GM19025 (cell line): ENCODE results near the gene ALDH1L1.
"Not testable (repeated sequence)": the region's sequence is repeated elsewhere in the genome, so short reads cannot be mapped to it uniquely, and the experiment has no call there.

Experiments
- ATAC-seq: cut with Tn5 transposase; IDR thresholded peaks from one replicate; pipeline ENCODE4 v1.9.1; 2021; ENCODE audit warnings: mild to moderate bottlenecking, low read depth, moderate library complexity; ENCODE audit not compliant: unreplicated experiment

The ALDH1L1 gene

GRCh38 chr3:126108676-126109050, 71.7 kb downstream of the ALDH1L1 start:
- no peak for ATAC-seq

- no peak for ATAC-seq
Measured at GRCh38 chr3:126107957-126108675, 72.3 kb downstream of the ALDH1L1 start.

- no peak for ATAC-seq
Measured at GRCh38 chr3:126107203-126107939, 73.0 kb downstream of the ALDH1L1 start.

GRCh38 chr3:126106336-126107202, 73.8 kb downstream of the ALDH1L1 start:
- no peak for ATAC-seq

DNA sequence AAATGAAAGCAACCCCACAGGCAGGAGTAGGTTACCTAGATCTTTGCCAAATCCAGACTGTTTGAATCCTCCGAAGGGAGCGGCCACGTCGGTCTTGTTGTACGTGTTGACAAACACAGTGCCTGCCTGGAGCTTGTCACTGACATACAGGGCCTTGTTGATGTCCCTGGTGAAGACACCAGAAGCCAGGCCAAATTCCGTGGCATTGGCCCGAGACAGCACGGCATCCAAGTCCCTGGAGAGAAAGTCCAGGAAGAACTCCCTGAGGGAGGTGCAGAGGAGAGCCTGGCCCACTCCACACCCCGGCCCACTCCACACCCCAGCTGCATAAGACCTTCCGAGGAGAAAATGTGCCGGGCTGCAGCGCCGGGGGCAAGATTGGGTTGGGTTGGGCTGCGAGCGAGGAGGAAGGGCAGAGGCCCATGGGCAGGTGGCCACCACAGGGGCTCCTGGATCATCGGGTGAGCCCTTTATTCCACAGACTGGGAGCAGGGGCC, 74.6 kb downstream of the ALDH1L1 start:
- ATAC-seq = no peak

DNA sequence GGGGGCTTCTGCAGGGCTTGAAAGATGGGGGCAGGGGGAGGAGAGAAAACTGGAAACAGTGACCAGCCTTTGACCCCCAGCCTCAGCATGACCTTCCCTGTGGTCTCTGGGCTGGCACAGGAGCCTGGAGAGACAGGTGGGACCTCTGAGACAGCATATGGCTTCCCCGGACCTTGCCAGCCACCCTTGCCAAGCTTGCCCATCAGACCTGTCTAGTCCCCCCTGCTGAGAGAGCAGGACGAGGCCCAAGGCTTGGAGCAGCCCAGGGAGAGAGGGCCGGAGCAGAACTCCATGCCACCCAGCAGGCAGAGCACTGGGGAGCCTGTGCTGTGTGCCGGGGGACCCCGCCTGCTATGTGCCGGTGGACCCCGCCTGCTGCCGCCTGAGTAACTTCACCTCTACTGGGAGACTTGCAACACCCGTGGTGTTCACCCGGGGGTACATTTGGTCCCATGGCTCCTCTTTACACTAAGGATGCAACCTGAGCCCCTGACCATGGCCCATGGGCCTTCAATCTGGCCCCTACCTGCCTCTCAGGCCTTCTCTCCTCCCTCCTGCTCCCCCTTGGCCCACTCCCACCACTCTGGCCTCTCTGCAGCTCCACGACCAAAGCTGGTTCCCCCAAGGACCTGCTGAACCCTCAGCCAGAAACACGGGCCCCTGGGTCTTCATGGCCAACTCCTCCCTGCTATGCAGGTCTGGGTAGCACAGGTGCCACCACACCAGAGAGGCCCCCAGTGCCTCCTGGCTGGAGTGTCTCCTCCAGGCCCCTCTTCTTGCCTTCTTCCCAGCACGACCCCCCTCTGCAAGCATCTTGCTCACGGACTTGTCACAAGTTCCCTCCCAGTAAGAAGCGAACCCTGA, 75.4 kb downstream of the ALDH1L1 start:
- ATAC-seq = no peak

DNA sequence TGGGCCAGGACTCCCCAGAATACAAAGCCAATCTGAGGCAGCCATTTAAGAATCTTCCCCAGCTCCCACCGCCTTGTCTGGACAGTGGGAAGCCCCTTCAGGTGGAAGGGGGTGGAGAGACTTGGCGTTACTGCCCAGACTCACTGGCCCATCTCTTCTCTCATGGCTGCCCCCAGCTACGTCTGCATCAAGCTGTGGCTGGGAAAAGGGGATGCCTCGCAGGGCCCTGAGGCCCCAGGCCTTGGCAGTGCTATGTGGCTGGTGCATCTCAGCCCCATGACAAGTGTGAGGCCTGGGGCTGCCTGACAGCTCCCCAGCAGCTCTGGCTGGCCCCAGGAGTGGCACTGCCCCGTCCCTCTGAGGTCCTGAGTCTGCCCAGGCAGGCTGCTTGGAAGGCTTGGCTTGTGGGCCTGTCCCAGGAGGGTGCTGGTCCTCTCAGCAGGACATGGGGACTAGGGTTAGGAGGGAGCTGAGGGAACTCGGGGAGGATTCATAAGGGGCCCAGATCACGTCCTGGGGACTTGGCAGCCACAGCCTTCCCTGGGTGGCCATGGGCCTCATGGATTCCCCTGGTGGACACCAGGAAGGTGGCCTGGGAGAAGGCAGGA, 76.3 kb downstream of the ALDH1L1 start:
- ATAC-seq = no peak

- ATAC-seq = no peak
Measured at GRCh38 chr3:126103121-126104027, 77.0 kb downstream of the ALDH1L1 start.

- no peak for ATAC-seq
Measured at GRCh38 chr3:126102530-126102951, 77.8 kb downstream of the ALDH1L1 start.

GRCh38 chr3:126102011-126102410, 78.4 kb downstream of the ALDH1L1 start:
- no peak for ATAC-seq

GRCh38 chr3:126101521-126101982, 78.8 kb downstream of the ALDH1L1 start:
- no peak for ATAC-seq

- no peak for ATAC-seq
Measured at GRCh38 chr3:126100634-126101301, 79.6 kb downstream of the ALDH1L1 start.

- ATAC-seq = no peak
Measured at GRCh38 chr3:126100269-126100633, 80.1 kb downstream of the ALDH1L1 start.

GRCh38 chr3:126098391-126098858, 82.0 kb downstream of the ALDH1L1 start:
- ATAC-seq = no peak

DNA sequence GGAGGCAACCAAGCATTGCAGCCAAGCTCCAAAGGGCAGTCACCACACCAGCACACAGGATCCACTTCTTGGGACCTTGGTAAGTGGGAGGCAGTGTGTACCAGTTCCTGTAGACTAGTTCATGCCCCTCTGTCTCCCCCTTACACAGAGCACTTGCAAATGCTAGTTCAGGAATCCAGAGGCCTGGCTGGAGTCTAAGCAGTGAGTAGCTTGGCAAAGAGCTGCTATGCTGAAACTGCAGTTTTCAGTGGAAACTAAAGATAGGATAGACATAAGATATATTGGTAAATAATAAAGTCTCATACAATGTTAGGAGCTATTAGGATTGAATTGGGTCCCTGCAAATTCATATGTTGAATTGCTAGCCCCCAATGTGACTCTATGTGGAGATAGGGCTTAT, 82.6 kb downstream of the ALDH1L1 start:
- no peak for ATAC-seq

- not testable (repeated sequence) for ATAC-seq
Measured at GRCh38 chr3:126096274-126096673, 84.1 kb downstream of the ALDH1L1 start.

DNA sequence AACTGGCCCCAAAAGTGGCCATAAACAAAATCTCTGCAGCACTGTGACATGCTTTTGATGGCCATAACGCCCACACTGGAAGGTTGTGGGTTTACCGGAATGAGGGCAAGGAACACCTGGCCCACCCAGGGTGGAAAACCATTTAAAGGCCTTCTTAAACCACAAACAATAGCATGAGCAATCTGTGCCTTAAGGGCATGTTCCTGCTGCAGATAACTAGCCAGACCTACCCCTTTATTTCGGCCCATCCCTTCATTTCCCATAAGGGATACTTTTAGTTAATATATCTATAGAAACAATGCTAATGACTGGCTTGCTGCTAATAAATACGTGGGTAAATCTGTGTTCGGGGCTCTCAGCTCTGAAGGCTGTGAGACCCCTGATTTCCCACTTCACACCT, 88.3 kb downstream of the ALDH1L1 start:
- not testable (repeated sequence) for ATAC-seq
